H9 (cell line): ENCODE data around the gene ABCA13. TPM values are rescaled to one million over a fixed set of nuclear protein-coding genes. Genes with fewer than 3 reads are reported as not detected.

Experiments used
- DNase-seq: peaks from one replicate; pipeline ENCODE4 v3.0.0-alpha.2; 2017
- H2AFZ ChIP-seq: one replicate; pipeline ENCODE4 v1.6.1; 2013; ENCODE audit warnings: mild to moderate bottlenecking, low read length, control low read depth, moderate library complexity
- H2AK5ac ChIP-seq: 2 replicates; pipeline ENCODE4 v1.6.1; 2013; ENCODE audit warnings: low read length, control low read depth, mixed read lengths; ENCODE audit not compliant: insufficient read length
- H2BK120ac ChIP-seq: one replicate; pipeline ENCODE4 v1.6.1; 2013; ENCODE audit warnings: low read depth, mild to moderate bottlenecking, low read length, control low read depth, inconsistent platforms; ENCODE audit not compliant: poor library complexity, severe bottlenecking
- H2BK12ac ChIP-seq: 2 replicates; pipeline ENCODE4 v1.6.1; 2013; ENCODE audit warnings: low read length, control low read depth, mixed read lengths, low read depth; ENCODE audit not compliant: insufficient read length
- H2BK15ac ChIP-seq: 2 replicates; pipeline ENCODE4 v1.6.1; 2013; ENCODE audit warnings: low read depth, low read length, control low read depth
- H2BK20ac ChIP-seq: one replicate; pipeline ENCODE4 v1.6.1; 2013; ENCODE audit warnings: low read depth, mild to moderate bottlenecking, low read length, control low read depth, inconsistent platforms; ENCODE audit not compliant: poor library complexity, severe bottlenecking
- H2BK5ac ChIP-seq: 2 replicates; pipeline ENCODE4 v1.6.1; 2013; ENCODE audit warnings: low read length, control low read depth, mixed read lengths; ENCODE audit not compliant: insufficient read length
- H3K14ac ChIP-seq: 2 replicates; pipeline ENCODE4 v1.6.1; 2013; ENCODE audit warnings: low read length, control low read depth; ENCODE audit not compliant: insufficient read depth
- H3K18ac ChIP-seq: 2 replicates; pipeline ENCODE4 v1.6.1; 2013; ENCODE audit warnings: low read depth, mild to moderate bottlenecking, mixed read lengths, low read length, control low read depth; ENCODE audit not compliant: insufficient read length
- H3K23ac ChIP-seq: 2 replicates; pipeline ENCODE4 v1.6.1; 2013; ENCODE audit warnings: low read length, control low read depth, mixed read lengths, low read depth; ENCODE audit not compliant: insufficient read length
- H3K23me2 ChIP-seq: 2 replicates; pipeline ENCODE4 v1.6.1; 2013; ENCODE audit warnings: low read depth, mild to moderate bottlenecking, mixed read lengths, low read length, control low read depth; ENCODE audit not compliant: insufficient read length, poor library complexity, severe bottlenecking
- H3K27ac ChIP-seq: 2 replicates; pipeline ENCODE4 v1.5.1; 2013; ENCODE audit warnings: low read length, control low read depth, mixed read lengths, low read depth; ENCODE audit not compliant: insufficient read length
- H3K27me3 ChIP-seq: 2 replicates; pipeline ENCODE4 v1.6.1; 2013; ENCODE audit warnings: low read length, control low read depth, inconsistent platforms; ENCODE audit not compliant: insufficient read depth
- H3K4ac ChIP-seq: 2 replicates; pipeline ENCODE4 v1.6.1; 2013; ENCODE audit warnings: low read depth, mild to moderate bottlenecking, control low read depth, inconsistent platforms, low read length, moderate library complexity
- H3K4me1 ChIP-seq: 2 replicates; pipeline ENCODE4 v1.6.1; 2013; ENCODE audit warnings: low read length, control low read depth, inconsistent platforms; ENCODE audit not compliant: insufficient read depth
- H3K4me2 ChIP-seq: 2 replicates; pipeline ENCODE4 v1.6.1; 2013; ENCODE audit warnings: low read length, control low read depth, mixed read lengths; ENCODE audit not compliant: insufficient read length, insufficient read depth
- H3K56ac ChIP-seq: 2 replicates; pipeline ENCODE4 v1.6.1; 2013; ENCODE audit warnings: low read depth, mild to moderate bottlenecking, mixed read lengths, low read length, control low read depth; ENCODE audit not compliant: insufficient read length
- H3K79me1 ChIP-seq: 2 replicates; pipeline ENCODE4 v1.6.1; 2013; ENCODE audit warnings: low read depth, mild to moderate bottlenecking, moderate library complexity, low read length, control low read depth, inconsistent platforms; ENCODE audit not compliant: insufficient read depth, poor library complexity, severe bottlenecking
- H3K79me2 ChIP-seq: 2 replicates; pipeline ENCODE4 v1.6.1; 2013; ENCODE audit warnings: low read length, control low read depth, inconsistent platforms; ENCODE audit not compliant: insufficient read depth
- H3K9ac ChIP-seq: 2 replicates; pipeline ENCODE4 v1.6.1; 2013; ENCODE audit warnings: low read length, control low read depth, mixed read lengths; ENCODE audit not compliant: insufficient read length; ENCODE audit errors: extremely low read depth
- H3K9me3 ChIP-seq: one replicate; pipeline ENCODE4 v1.6.1; 2013; ENCODE audit warnings: low read depth, low read length, inconsistent platforms; ENCODE audit not compliant: control insufficient read depth
- H3T11ph ChIP-seq: one replicate; pipeline ENCODE4 v1.6.1; 2013; ENCODE audit warnings: mild to moderate bottlenecking, low read length, control low read depth, inconsistent platforms
- H4K20me1 ChIP-seq: one replicate; pipeline ENCODE4 v1.6.1; 2013; ENCODE audit not compliant: control insufficient read depth, insufficient read length, insufficient read depth
- H4K5ac ChIP-seq: 2 replicates; pipeline ENCODE4 v1.6.1; 2013; ENCODE audit warnings: low read depth, mild to moderate bottlenecking, mixed read lengths, low read length, control low read depth; ENCODE audit not compliant: insufficient read length
- H4K8ac ChIP-seq: replicated peaks from 2 replicates; pipeline ENCODE4 v1.6.1; 2013; ENCODE audit warnings: low read length, control low read depth, mixed read lengths, low read depth; ENCODE audit not compliant: insufficient read length
- H4K91ac ChIP-seq: 2 replicates; pipeline ENCODE4 v1.6.1; 2013; ENCODE audit warnings: low read depth, mild to moderate bottlenecking, moderate library complexity, mixed read lengths, low read length, control low read depth; ENCODE audit not compliant: insufficient read length
- H3K27ac Mint-ChIP-seq, 3 experiments: 2 replicates in 2 of 3; 3 replicates in 1 of 3; pipeline ENCODE4 v1.8.0; 2020 to 2021; ENCODE audit warnings: mixed read lengths in 3 of 3, mild to moderate bottlenecking in 1 of 3, moderate library complexity in 1 of 3
- H3K27me3 Mint-ChIP-seq: 2 replicates; pipeline ENCODE4 v1.8.0; 2021; ENCODE audit warnings: low read depth, mild to moderate bottlenecking, moderate library complexity, mixed read lengths
- H3K36me3 Mint-ChIP-seq, 3 experiments: 2 replicates in 2 of 3; 3 replicates in 1 of 3; pipeline ENCODE4 v1.8.0; 2020 to 2021; ENCODE audit warnings: low read depth in 3 of 3, mixed read lengths in 3 of 3; ENCODE audit not compliant: insufficient read depth in 1 of 3
- H3K4me1 Mint-ChIP-seq, 2 experiments: 2 replicates each; pipeline ENCODE4 v1.8.0; 2020; ENCODE audit warnings: mixed read lengths in 2 of 2
- H3K4me3 Mint-ChIP-seq, 2 experiments: 2 replicates in 1 of 2; 3 replicates in 1 of 2; pipeline ENCODE4 v1.8.0; 2020 to 2021; ENCODE audit warnings: mild to moderate bottlenecking in 2 of 2, mixed read lengths in 2 of 2, moderate library complexity in 1 of 2
- H3K9me3 Mint-ChIP-seq, 2 experiments: 2 replicates in 1 of 2; 3 replicates in 1 of 2; pipeline ENCODE4 v1.8.0; 2020; ENCODE audit warnings: mild to moderate bottlenecking in 2 of 2, mixed read lengths in 2 of 2, moderate library complexity in 1 of 2
- CTCF ChIP-seq: fragments of 200-600 bp; sonication (generic); conservative IDR thresholded peaks from 3 replicates; pipeline ENCODE4 v1.8.0; 2021; ENCODE audit warnings: antibody characterized with exemption, mild to moderate bottlenecking
- WGBS: extraction: QIAGEN DNeasy Blood & Tissue Kit; methylation state at CpG from one replicate; pipeline ENCODE4 v1.1.7; 2013; ENCODE audit warnings: missing lambda C conversion rate, low lambda C conversion rate, mixed read lengths; ENCODE audit not compliant: insufficient read length; ENCODE audit errors: extremely low coverage; 5-methylcytosine and 5-hydroxymethylcytosine counted together
- total RNA-seq: library from RNA; stranded (reverse); gene quantifications from 2 replicates; pipeline ENCODE4 v1.2.1, GENCODE V29; 2021

The ABCA13 gene
- total RNA-seq, 1 experiment from 2014 or later, result 0.11 TPM

- no peak overlapping the region for H3K9ac ChIP-seq
- no peak overlapping the region for H2BK20ac ChIP-seq
- H3K18ac ChIP-seq, result no peak overlapping the region
- H3K9me3 ChIP-seq, result no peaks in the 10 kb centered on the region
- H4K20me1 ChIP-seq, result no peaks in the 10 kb centered on the region
- TF ChIP-seq CTCF, result no peak
- H3K23ac ChIP-seq, result no peak overlapping the region
- H3K4me1 Mint-ChIP-seq, result peaks cover 32 to 33% of the 10 kb centered on the region in 2 experiments
- no peak overlapping the region for H2BK15ac ChIP-seq
- no peaks in the 10 kb centered on the region for H3K9me3 Mint-ChIP-seq
- H3K27ac ChIP-seq, result no peak overlapping the region
- H4K8ac ChIP-seq, result no peak overlapping the region
- no peak overlapping the region for H2AK5ac ChIP-seq
- no peak overlapping the region for H2BK12ac ChIP-seq
- no peaks in the 10 kb centered on the region for H3K36me3 Mint-ChIP-seq
- H3T11ph ChIP-seq, result no peak overlapping the region
- H4K5ac ChIP-seq, result no peak overlapping the region
- WGBS, result no CpG with 5 or more reads among the region's 11 CpGs
- no peak overlapping the region for H3K4ac ChIP-seq
- no peak overlapping the region; the same call in 1 of the 2 replicates for H3K14ac ChIP-seq
- H3K56ac ChIP-seq, result no peak overlapping the region
- H3K4me3 Mint-ChIP-seq, result no peak overlapping the region
- no peaks in the 10 kb centered on the region for H3K4me1 ChIP-seq
- H3K27ac Mint-ChIP-seq, result no peak overlapping the region; a peak in 1 of 7 replicates
- H3K27me3 Mint-ChIP-seq, result peaks cover 11% of the 10 kb centered on the region
- H2BK5ac ChIP-seq, result no peak overlapping the region
- no peak overlapping the region for H2BK120ac ChIP-seq
- DNase-seq, result no peak
- no peak overlapping the region for H4K91ac ChIP-seq
- H2AFZ ChIP-seq, result no peak overlapping the region
- H3K79me2 ChIP-seq, result no peaks in the 10 kb centered on the region
- no peaks in the 10 kb centered on the region for H3K23me2 ChIP-seq
- no peaks in the 10 kb centered on the region; the same call in 1 of the 2 replicates for H3K27me3 ChIP-seq
- H3K79me1 ChIP-seq, result no peaks in the 10 kb centered on the region
- H3K4me2 ChIP-seq, result no peak overlapping the region
Observed at GRCh38 chr7:48177271-48177670, 6.0 kb downstream of the ABCA13 start.
